Endothelial cell of umbilical vein (primary cell): ENCODE measurements around the gene SSC5D. TPM values are rescaled to one million over a fixed set of nuclear protein-coding genes. Genes with fewer than 3 reads are reported as not detected.

Experiments used
- BruUV-seq: library from RNA; stranded (reverse); fragments of 400-500 nt; replicated peaks from 2 replicates; lab custom pipeline; 2021; lab: Mats Ljungman, UMichigan
- CTCF ChIA-PET: fragments of 300-600, 350-600 bp; sonication (Branson Sonifier 250); formaldehyde crosslinking; loops from one replicate; lab custom pipeline; 2021; ENCODE audit warnings: antibody characterized with exemption, inconsistent platforms; lab: Charles Lee
- POLR2A ChIA-PET: fragments of 300-600, 350-600 bp; sonication (Branson Sonifier 250); formaldehyde crosslinking; loops from one replicate; lab custom pipeline; 2021; ENCODE audit warnings: antibody characterized with exemption, inconsistent platforms; lab: Charles Lee
- DNase-seq: peaks from one replicate; pipeline ENCODE4 v3.0.0-alpha.2; 2011; ENCODE audit warnings: low read depth, low spot score
- FAIRE-seq: peaks from 2 replicates; lab custom pipeline; 2011; peaks lifted over from hg19 to GRCh38; lab: Jason Lieb, UNC
- H2AFZ ChIP-seq: 2 replicates; pipeline ENCODE4 v1.6.0; 2012; ENCODE audit warnings: low read depth, low read length, control low read depth, inconsistent platforms
- H3K27ac ChIP-seq: 2 replicates; pipeline ENCODE4 v1.5.1; 2011; ENCODE audit warnings: low read depth, mild to moderate bottlenecking, control low read depth, low read length, moderate library complexity; ENCODE audit not compliant: insufficient read depth
- H3K27me3 ChIP-seq, 2 experiments: 2 replicates each; pipeline versions ENCODE4 v1.6.0 to v1.6.1; 2011; ENCODE audit warnings: low read length in 2 of 2, mixed read lengths in 1 of 2; ENCODE audit not compliant: control insufficient read depth in 2 of 2, insufficient read depth in 2 of 2
- H3K36me3 ChIP-seq, 2 experiments: 2 replicates in 1 of 2; 3 replicates in 1 of 2; pipeline ENCODE4 v1.5.1; 2011; ENCODE audit warnings: low read length in 2 of 2, mild to moderate bottlenecking in 1 of 2, moderate library complexity in 1 of 2; ENCODE audit not compliant: control insufficient read depth in 2 of 2, insufficient read depth in 2 of 2; ENCODE audit errors: extremely low read depth in 1 of 2
- H3K4me1 ChIP-seq: 3 replicates; pipeline ENCODE4 v1.5.1; 2011; ENCODE audit warnings: mild to moderate bottlenecking, low read length; ENCODE audit not compliant: control insufficient read depth, insufficient read depth; ENCODE audit errors: extremely low read depth
- H3K4me2 ChIP-seq: 2 replicates; pipeline ENCODE4 v1.6.1; 2011; ENCODE audit warnings: low read length, control low read depth, mixed read lengths; ENCODE audit not compliant: insufficient read depth
- H3K4me3 ChIP-seq, 3 experiments: fragments of 200-600 bp in 1 of 3; sonication (generic), shearing (Covaris generic) in 1 of 3; replicated peaks in 1 of 3; 2 replicates each; pipeline ENCODE4 v1.5.1; 2011 to 2016; ENCODE audit warnings: control low read depth in 3 of 3, low read length in 3 of 3, mild to moderate bottlenecking in 2 of 3, inconsistent platforms in 1 of 3, low read depth in 1 of 3, moderate library complexity in 1 of 3; ENCODE audit not compliant: insufficient read depth in 1 of 3
- H3K79me2 ChIP-seq: 2 replicates; pipeline ENCODE4 v1.6.0; 2012; ENCODE audit warnings: low read length, inconsistent platforms; ENCODE audit not compliant: control insufficient read depth, insufficient read depth
- H3K9ac ChIP-seq: replicated peaks from 2 replicates; pipeline ENCODE3; 2011; ENCODE audit warnings: low read length, control low read depth; ENCODE audit not compliant: insufficient read depth; ENCODE audit errors: extremely low read depth
- H3K9me1 ChIP-seq: replicated peaks from 3 replicates; pipeline ENCODE4 v1.6.0; 2011; ENCODE audit warnings: mild to moderate bottlenecking, low read length; ENCODE audit not compliant: control insufficient read depth, insufficient read depth; ENCODE audit errors: extremely low read depth
- H3K9me3 ChIP-seq: replicated peaks from 2 replicates; pipeline ENCODE4 v1.5.1; 2012; ENCODE audit warnings: low read length, inconsistent platforms; ENCODE audit not compliant: control insufficient read depth, insufficient read depth
- H4K20me1 ChIP-seq: replicated peaks from 2 replicates; pipeline ENCODE3; 2011; ENCODE audit warnings: mild to moderate bottlenecking, low read length; ENCODE audit not compliant: control insufficient read depth, insufficient read depth; ENCODE audit errors: extremely low read depth
- EZH2 ChIP-seq: IDR thresholded peaks from 2 replicates; pipeline ENCODE4 v1.6.1; 2012; ENCODE audit warnings: borderline replicate concordance, low read depth, mild to moderate bottlenecking, moderate library complexity, low read length, inconsistent platforms; ENCODE audit not compliant: severe bottlenecking
- FOS ChIP-seq: IDR thresholded peaks from 2 replicates; pipeline ENCODE4 v1.6.1; 2011; ENCODE audit warnings: mild to moderate bottlenecking, low read length, moderate library complexity, borderline replicate concordance; ENCODE audit not compliant: insufficient read depth
- GATA2 ChIP-seq: IDR thresholded peaks from 2 replicates; pipeline ENCODE4 v1.7.0; 2011; ENCODE audit warnings: low read depth, mild to moderate bottlenecking, moderate library complexity, mixed read lengths, low read length; ENCODE audit not compliant: insufficient read length, insufficient read depth
- JUN ChIP-seq: IDR thresholded peaks from 2 replicates; pipeline ENCODE4 v1.6.1; 2011; ENCODE audit warnings: borderline replicate concordance, low read depth; ENCODE audit not compliant: insufficient read length, insufficient read depth
- MYC ChIP-seq: IDR thresholded peaks from one replicate; pipeline ENCODE4 v1.6.1; 2011; ENCODE audit warnings: mild to moderate bottlenecking, low read depth, low read length
- POLR2A ChIP-seq: IDR thresholded peaks from 2 replicates; pipeline ENCODE4 v1.6.1; 2012; ENCODE audit warnings: low read depth, mild to moderate bottlenecking, control low read depth, low read length
- POLR2AphosphoS5 ChIP-seq: IDR thresholded peaks from 2 replicates; pipeline ENCODE4 v1.6.1; 2012; ENCODE audit warnings: low read depth, mild to moderate bottlenecking, control low read depth, low read length, moderate library complexity; ENCODE audit not compliant: insufficient read depth
- dilution Hi-C: fragments of 300-500 bp; cut with MboI; formaldehyde crosslinking; loops from one replicate; pipeline ENCODE4 v1.15.0; 2019; ENCODE audit warnings: low sequenced_read_pairs; ENCODE audit not compliant: extremely low pct_ligation_motif_present
- intact Hi-C: fragments of 100-400 bp; cut with micrococcal nuclease; formaldehyde crosslinking; loops from one replicate; pipeline ENCODE4 v1.10.0; 2022
- polyA plus RNA-seq, 4 experiments: library from polyadenylated mRNA; depleted of rRNA in 3 of 4; stranded (reverse) in 3 of 4; unstranded in 1 of 4; fragments of >200 nt; gene quantifications; 2 replicates each; pipeline versions ENCODE4 v1.2.1 to v1.2.3, GENCODE V29; 2011 to 2012; ENCODE audit warnings: missing spikeins in 1 of 4
- total RNA-seq: library from RNA; stranded (reverse); gene quantifications from 2 replicates; pipeline ENCODE4 v1.2.3, GENCODE V29; 2021
- TF ChIP-seq, protein P1 (sequence below): IDR thresholded peaks from 2 replicates; pipeline ENCODE4 v1.6.1; 2011; ENCODE audit not compliant: insufficient read depth, insufficient read length
- TF ChIP-seq, protein P2 (sequence below), 2 donors: IDR thresholded peaks; 1 replicate in 1 of 2; 2 replicates in 1 of 2; pipeline ENCODE4 v1.5.1; 2011; ENCODE audit warnings: low read length in 2 of 2, mild to moderate bottlenecking in 2 of 2, moderate library complexity in 2 of 2, control low read depth in 1 of 2, inconsistent platforms in 1 of 2, low read depth in 1 of 2; ENCODE audit not compliant: insufficient read depth in 1 of 2; ENCODE audit errors: extremely low read depth in 1 of 2

The SSC5D gene
- total and polyA plus RNA-seq, 2 donors (not counting 3 experiments of a cell fraction or from before 2014, with no cell fraction given): 0.47 to 1.3 TPM

DNA sequence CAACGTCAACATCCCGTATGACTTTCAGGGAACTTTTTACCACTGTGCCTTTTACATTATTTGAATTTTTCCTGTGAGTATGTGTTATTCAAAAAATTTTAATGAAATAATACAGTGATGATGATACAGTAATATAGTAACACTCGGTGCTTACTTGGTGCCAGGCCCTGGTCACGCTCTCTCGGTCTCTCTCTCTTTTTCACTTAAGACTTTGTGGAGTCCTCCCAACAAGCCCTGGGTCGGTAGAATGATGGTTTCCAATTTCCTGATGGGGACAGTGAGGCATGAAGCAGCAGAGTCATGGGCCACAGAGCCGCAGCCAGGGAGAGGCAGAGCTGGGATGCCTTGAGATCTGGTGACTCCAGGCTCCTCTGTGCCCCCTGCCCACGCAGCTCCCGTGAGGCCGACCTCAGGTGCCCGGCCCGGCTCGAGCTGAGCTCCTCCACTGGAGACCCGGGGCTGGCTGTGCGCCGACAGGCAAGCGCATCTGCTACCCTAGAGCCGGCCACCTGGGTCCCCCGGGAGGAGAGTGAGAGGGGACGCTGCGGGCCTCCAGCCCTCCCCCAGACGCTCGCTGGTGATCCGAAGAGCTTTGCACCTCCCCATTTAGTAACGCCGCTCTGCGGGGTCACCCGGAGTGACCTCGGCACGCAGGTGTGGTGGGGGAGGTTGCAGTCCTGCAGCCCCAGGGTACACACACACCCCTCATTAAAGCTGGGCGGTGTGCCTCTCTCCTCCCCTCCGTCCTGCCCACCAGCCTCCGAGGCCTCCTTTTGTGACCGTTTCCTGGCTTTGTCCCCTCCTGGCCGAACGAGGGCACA, 61.5 kb downstream of the SSC5D start:
- BruUV-seq: TSS peak; percentile 98
- intact Hi-C loops (loop anchor here (1.0 kb wide), 2 partner anchors 31 to 32 kb away; partner anchors contain the start of gene ZNF579), dilution Hi-C loops (no loop called here)
- ChIA-PET POLR2A (interaction anchor here (0.5 kb wide), 1 partner anchor 73 kb away, joined by 3 read pairs; no protein-coding TSS in a partner anchor), CTCF (interaction anchor here (0.7 to 2.0 kb wide), 7 partner anchors 9 to 83 kb away, joined by 3 to 9 read pairs (median 4); partner anchors contain the start of gene FIZ1)
- H3K9ac ChIP-seq: peak overlapping the region; percentile 79
- no peaks in the 10 kb centered on the region for H3K36me3 ChIP-seq
- TF ChIP-seq EZH2 (no peak), FOS (peak; percentile 76), POLR2AphosphoS5 (peak; percentile 35), GATA2 (no peak), MYC (no peak), POLR2A (no peak), JUN (peak; percentile 80)
- TF ChIP-seq, protein P1, sequence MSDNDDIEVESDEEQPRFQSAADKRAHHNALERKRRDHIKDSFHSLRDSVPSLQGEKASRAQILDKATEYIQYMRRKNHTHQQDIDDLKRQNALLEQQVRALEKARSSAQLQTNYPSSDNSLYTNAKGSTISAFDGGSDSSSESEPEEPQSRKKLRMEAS: no peak
- TF ChIP-seq, protein P2, sequence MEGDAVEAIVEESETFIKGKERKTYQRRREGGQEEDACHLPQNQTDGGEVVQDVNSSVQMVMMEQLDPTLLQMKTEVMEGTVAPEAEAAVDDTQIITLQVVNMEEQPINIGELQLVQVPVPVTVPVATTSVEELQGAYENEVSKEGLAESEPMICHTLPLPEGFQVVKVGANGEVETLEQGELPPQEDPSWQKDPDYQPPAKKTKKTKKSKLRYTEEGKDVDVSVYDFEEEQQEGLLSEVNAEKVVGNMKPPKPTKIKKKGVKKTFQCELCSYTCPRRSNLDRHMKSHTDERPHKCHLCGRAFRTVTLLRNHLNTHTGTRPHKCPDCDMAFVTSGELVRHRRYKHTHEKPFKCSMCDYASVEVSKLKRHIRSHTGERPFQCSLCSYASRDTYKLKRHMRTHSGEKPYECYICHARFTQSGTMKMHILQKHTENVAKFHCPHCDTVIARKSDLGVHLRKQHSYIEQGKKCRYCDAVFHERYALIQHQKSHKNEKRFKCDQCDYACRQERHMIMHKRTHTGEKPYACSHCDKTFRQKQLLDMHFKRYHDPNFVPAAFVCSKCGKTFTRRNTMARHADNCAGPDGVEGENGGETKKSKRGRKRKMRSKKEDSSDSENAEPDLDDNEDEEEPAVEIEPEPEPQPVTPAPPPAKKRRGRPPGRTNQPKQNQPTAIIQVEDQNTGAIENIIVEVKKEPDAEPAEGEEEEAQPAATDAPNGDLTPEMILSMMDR (IDR thresholded peaks at IDR 0.05; ENCODE audit: extremely low read depth in 1 of 2, insufficient read depth in 1 of 2, low read depth in 1 of 2, low read length in 2 of 2): peak in 1 of 2 donors; percentile 13
- H3K27ac ChIP-seq: peak overlapping the region; percentile 96
- H3K9me3 ChIP-seq: no peaks in the 10 kb centered on the region
- peak; percentile 86 for DNase-seq
- peaks cover 33% of the 10 kb centered on the region for H3K4me1 ChIP-seq
- peak overlapping the region; percentile 65 for H3K4me2 ChIP-seq
- no peaks in the 10 kb centered on the region for H3K9me1 ChIP-seq
- no peaks in the 10 kb centered on the region for H4K20me1 ChIP-seq
- H3K79me2 ChIP-seq: no peaks in the 10 kb centered on the region
- peak; percentile 83 for FAIRE-seq
- H3K27me3 ChIP-seq: peaks cover 0 to 3% of the 10 kb centered on the region in 2 experiments
- peak overlapping the region in 2 of 3 experiments; percentile 21 to 26 for H3K4me3 ChIP-seq
- H2AFZ ChIP-seq: peak overlapping the region; percentile 65
